ENCODE measurements around the gene SORCS2. TPM values are rescaled to one million over a fixed set of nuclear protein-coding genes. Genes with fewer than 3 reads are reported as not detected.

SORCS2 gene
- total and polyA plus RNA-seq, 8 donors = 4.6 to 9.7 (median 7.2) TPM

DNA sequence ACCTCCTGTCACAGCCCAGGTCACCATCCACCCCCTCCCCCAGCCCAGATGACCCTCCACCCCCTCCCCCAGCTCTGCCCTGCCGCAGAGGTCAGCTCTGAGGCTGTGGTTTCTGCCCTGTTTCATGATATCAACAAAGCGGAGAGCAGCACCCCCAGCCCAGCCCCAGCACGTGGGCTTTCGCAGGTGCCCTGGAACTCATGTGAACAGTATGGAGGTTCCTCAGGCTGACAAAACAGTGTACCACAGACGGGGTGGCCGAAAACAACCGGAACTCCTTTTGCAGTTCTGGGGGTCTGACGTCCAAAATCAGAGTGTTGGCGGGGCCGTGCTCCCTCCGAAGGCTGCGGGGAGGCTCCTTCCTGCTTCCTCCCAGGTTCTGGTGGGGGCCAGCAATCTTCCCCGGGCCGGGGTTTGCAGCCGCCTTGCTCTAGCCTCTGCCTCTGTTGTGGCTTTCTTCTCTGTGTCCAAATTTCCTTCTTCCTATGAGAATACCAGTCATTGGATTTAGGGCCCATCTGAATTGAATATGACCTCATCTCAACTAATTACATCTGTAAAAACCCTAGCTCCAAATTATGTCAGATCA lies 250.3 kb downstream of the SORCS2 start:
- TF ChIP-seq, protein P1, sequence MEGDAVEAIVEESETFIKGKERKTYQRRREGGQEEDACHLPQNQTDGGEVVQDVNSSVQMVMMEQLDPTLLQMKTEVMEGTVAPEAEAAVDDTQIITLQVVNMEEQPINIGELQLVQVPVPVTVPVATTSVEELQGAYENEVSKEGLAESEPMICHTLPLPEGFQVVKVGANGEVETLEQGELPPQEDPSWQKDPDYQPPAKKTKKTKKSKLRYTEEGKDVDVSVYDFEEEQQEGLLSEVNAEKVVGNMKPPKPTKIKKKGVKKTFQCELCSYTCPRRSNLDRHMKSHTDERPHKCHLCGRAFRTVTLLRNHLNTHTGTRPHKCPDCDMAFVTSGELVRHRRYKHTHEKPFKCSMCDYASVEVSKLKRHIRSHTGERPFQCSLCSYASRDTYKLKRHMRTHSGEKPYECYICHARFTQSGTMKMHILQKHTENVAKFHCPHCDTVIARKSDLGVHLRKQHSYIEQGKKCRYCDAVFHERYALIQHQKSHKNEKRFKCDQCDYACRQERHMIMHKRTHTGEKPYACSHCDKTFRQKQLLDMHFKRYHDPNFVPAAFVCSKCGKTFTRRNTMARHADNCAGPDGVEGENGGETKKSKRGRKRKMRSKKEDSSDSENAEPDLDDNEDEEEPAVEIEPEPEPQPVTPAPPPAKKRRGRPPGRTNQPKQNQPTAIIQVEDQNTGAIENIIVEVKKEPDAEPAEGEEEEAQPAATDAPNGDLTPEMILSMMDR (IDR thresholded peaks at IDR 0.05) = no peak
- no peaks in the 10 kb centered on the region for H3K36me3 ChIP-seq
- no peaks in the 10 kb centered on the region for H3K4me1 ChIP-seq
- no peaks in the 10 kb centered on the region for H3K9me3 ChIP-seq
- no peak overlapping the region for H3K4me3 ChIP-seq
- intact Hi-C loops (cut with DNase I) = no loop called here
- DNase-seq (peak in 1 of 4 donors; percentile 20), ATAC-seq (no peak)
- H3K27me3 ChIP-seq = peaks cover 0 to 37% of the 10 kb centered on the region in 2 donors
- no peak overlapping the region for H3K27ac ChIP-seq

GRCh38 chr4:7444314-7444713 lies 252.0 kb downstream of the SORCS2 start:
- H3K36me3 ChIP-seq = no peaks in the 10 kb centered on the region
- H3K4me3 ChIP-seq = no peak overlapping the region
- TF ChIP-seq, protein P1 (IDR thresholded peaks at IDR 0.05) = no peak
- no peaks in the 10 kb centered on the region for H3K9me3 ChIP-seq
- H3K27ac ChIP-seq = no peak overlapping the region
- no peaks in the 10 kb centered on the region for H3K4me1 ChIP-seq
- peaks cover 0 to 37% of the 10 kb centered on the region in 2 donors for H3K27me3 ChIP-seq
- ATAC-seq = no peak
- DNase-seq = peak in 1 of 4 donors; percentile 38
- intact Hi-C loops (cut with DNase I) = no loop called here

GRCh38 chr4:7444731-7445130 lies 252.4 kb downstream of the SORCS2 start:
- ATAC-seq = peak; percentile 30
- TF ChIP-seq, protein P1 (IDR thresholded peaks at IDR 0.05) = no peak
- Histone ChIP-seq H3K4me1 (no peaks in the 10 kb centered on the region), H3K36me3 (no peaks in the 10 kb centered on the region), H3K4me3 (no peak overlapping the region), H3K9me3 (no peaks in the 10 kb centered on the region), H3K27me3 (peaks cover 0 to 37% of the 10 kb centered on the region in 2 donors), H3K27ac (no peak overlapping the region)
- intact Hi-C loops (cut with DNase I) = no loop called here
- DNase-seq = peak in 1 of 4 donors; percentile 79

DNA sequence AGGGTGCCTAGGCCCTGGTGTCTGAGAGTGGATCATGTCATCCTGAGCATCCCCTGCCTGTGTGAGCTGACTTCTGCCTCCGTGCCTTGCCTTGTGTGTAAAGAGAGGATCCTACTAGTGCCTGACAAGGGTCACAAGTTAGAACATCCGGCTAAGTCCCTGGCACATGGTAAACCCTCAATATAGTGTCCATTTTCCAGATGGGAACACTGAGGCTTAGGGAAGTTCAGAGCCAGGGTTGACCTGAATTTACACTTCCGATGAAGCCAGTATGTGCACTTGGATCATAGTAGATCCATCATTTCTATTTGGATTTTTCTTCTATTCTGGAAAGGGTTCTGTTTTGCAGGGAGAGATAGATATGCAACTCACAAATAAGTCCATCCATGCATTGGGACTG lies 254.9 kb downstream of the SORCS2 start:
- H3K4me1 ChIP-seq = no peaks in the 10 kb centered on the region
- peak in 1 of 4 donors; percentile 3 for DNase-seq
- H3K36me3 ChIP-seq = no peaks in the 10 kb centered on the region
- no peak overlapping the region for H3K4me3 ChIP-seq
- TF ChIP-seq, protein P1 (IDR thresholded peaks at IDR 0.05) = no peak
- peaks cover 0 to 33% of the 10 kb centered on the region in 2 donors for H3K27me3 ChIP-seq
- ATAC-seq = no peak
- no peak overlapping the region for H3K27ac ChIP-seq
- intact Hi-C loops (cut with DNase I) = no loop called here
- no peaks in the 10 kb centered on the region for H3K9me3 ChIP-seq

DNA sequence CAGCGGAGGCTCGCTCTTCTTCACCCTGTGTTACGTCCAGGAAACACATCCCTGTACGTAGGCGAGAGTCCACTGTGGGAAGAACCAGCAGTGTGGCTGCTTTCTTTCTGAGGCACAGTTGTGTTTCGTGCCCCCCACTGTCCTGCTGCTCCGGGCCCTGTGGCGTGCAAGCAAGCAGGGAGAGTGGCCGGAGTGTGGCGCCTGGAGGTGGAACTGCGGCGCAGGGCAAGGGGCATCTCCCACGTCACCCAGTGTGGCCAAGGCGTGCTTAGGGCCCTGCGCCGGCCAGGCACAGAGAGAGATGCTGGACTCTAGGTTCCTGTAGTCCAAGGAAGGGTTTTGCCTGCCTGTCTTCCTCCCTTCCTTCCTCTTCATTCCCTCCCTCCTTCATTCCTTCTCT lies 255.7 kb downstream of the SORCS2 start:
- TF ChIP-seq, protein P1 (IDR thresholded peaks at IDR 0.05) = no peak
- ATAC-seq = no peak

More for the DNA sequence above, 255.7 kb downstream of the SORCS2 start:
- Histone ChIP-seq H3K36me3 (no peaks in the 10 kb centered on the region), H3K4me3 (no peak overlapping the region), H3K4me1 (no peaks in the 10 kb centered on the region), H3K27ac (no peak overlapping the region), H3K9me3 (no peaks in the 10 kb centered on the region), H3K27me3 (peaks cover 0 to 27% of the 10 kb centered on the region in 2 donors)
- peak in 1 of 4 donors; percentile 71 for DNase-seq
- intact Hi-C loops (cut with DNase I) = no loop called here

Measured in left lung (tissue), 10 donors.